ENCODE results near the gene BICRA.
A peak's percentile ranks its signal among the peaks of the same experiment; 100 is the strongest.
"Not testable (repeated sequence)": the region's sequence is repeated elsewhere in the genome, so short reads cannot be mapped to it uniquely, and the experiment has no call there.

Gene BICRA

DNA sequence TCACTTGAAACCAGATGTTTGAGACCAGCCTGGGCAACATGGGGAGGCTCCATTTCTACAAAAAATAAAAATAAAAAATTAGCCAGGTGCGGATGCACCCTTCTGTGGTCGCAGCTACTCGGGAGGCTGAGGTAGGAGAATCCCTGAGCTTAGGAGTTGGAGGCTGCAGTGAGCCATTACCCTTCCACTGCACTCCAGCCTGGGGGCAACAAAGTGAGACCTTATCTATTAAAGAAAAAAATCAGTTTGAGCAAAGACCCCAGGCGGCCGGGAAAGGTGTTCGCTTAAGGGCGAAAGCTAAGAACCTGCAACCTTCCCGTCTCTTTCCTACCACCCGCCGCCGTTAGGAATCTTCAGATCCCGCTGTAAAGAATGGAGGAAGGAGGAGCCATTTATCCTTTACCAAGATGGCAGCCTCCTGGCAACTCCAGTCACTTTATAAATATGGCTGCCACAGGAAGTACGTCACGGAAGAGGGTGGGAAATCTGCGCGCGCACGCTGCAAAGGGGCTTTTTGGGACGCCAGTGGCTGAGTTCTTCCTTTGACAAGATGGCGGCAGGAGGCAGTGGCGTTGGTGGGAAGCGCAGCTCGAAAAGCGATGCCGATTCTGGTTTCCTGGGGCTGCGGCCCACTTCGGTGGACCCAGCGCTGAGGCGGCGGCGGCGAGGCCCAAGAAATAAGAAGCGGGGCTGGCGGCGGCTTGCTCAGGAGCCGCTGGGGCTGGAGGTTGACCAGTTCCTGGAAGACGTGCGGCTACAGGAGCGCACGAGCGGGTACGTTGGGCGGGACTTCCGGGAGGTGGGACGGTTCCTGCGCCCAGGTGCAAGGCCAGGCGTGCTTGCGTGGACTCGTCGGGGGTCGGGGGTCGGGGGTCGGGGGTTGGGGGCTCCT lies 136.3 kb downstream of the BICRA start, which contains the start of gene NOP53:
NOP53 (plus strand) TSS at position 537 of the 892 bp plus-strand sequence; CDS start at position 551, 14 bp downstream.
- DNase-seq, result peak; percentile 96
- TF ChIP-seq, protein P1, sequence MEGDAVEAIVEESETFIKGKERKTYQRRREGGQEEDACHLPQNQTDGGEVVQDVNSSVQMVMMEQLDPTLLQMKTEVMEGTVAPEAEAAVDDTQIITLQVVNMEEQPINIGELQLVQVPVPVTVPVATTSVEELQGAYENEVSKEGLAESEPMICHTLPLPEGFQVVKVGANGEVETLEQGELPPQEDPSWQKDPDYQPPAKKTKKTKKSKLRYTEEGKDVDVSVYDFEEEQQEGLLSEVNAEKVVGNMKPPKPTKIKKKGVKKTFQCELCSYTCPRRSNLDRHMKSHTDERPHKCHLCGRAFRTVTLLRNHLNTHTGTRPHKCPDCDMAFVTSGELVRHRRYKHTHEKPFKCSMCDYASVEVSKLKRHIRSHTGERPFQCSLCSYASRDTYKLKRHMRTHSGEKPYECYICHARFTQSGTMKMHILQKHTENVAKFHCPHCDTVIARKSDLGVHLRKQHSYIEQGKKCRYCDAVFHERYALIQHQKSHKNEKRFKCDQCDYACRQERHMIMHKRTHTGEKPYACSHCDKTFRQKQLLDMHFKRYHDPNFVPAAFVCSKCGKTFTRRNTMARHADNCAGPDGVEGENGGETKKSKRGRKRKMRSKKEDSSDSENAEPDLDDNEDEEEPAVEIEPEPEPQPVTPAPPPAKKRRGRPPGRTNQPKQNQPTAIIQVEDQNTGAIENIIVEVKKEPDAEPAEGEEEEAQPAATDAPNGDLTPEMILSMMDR (IDR thresholded peaks at IDR 0.05; ENCODE audit: low read depth, low read length), result no peak
- H3K27ac ChIP-seq, result peak within 1 kb of the TSS; percentile 97
- peak within 1 kb of the TSS; percentile 82 for H3K4me3 ChIP-seq (ENCODE audit: low read depth, low read length)
- H3K36me3 ChIP-seq, result peaks cover 36% of the 10 kb centered on the region
- no peaks in the 10 kb centered on the region for H3K27me3 ChIP-seq (ENCODE audit: insufficient read depth, low read depth, severe bottlenecking)
- peaks cover 2% of the 10 kb centered on the region for H3K9me3 ChIP-seq (ENCODE audit: severe bottlenecking)

DNA sequence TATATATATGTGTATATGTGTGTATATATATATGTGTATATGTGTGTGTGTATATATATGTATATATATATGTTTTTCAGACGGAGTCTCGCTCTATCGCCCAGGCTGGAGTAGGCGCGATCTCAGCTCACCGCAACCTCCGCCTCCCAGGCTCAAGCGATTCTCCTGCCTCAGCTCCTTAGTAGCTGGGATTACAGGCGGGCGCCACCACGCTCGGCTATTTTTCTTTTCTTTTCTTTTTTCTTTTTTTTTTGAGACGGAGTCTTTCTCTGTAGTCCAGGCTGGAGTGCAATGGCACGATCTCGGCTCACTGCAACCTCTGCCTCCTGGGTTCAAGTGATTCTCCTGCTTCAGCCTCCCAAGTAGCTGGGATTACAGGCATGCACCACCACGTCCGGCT lies 137.2 kb downstream of the BICRA start:
- not testable (repeated sequence) for H3K27me3 ChIP-seq (ENCODE audit: insufficient read depth, low read depth, severe bottlenecking); H3K27ac ChIP-seq; DNase-seq; H3K9me3 ChIP-seq (ENCODE audit: severe bottlenecking)
- peak overlapping the region; percentile 82 for H3K4me3 ChIP-seq (ENCODE audit: low read depth, low read length)
- H3K36me3 ChIP-seq, result peaks cover 45% of the 10 kb centered on the region

DNA sequence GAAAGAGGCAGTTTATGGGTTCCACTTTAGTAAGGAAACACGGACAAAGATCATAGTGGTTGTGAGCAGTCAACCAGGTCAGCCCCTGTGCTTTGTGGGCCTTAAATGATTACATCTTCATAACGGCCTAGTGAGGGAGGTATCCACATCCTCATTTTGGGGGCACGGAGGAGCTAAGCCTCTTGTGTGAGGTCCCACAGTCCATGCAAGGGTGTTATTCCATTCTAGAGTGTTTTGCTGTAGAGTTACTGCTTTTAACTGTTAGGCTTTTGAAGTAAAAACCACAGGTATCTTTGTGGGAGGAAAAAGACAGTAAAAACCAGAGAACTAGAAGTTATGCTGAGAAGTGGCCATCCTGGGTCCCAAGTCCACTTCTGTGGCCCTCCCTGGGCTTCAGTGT lies 140.4 kb downstream of the BICRA start:
- H3K4me3 ChIP-seq (ENCODE audit: low read depth, low read length), result no peak overlapping the region
- DNase-seq, result no peak
- H3K9me3 ChIP-seq (ENCODE audit: severe bottlenecking), result peaks cover 2% of the 10 kb centered on the region
- peaks cover 71% of the 10 kb centered on the region for H3K36me3 ChIP-seq
- H3K27ac ChIP-seq, result no peak overlapping the region
- no peaks in the 10 kb centered on the region for H3K27me3 ChIP-seq (ENCODE audit: insufficient read depth, low read depth, severe bottlenecking)
- TF ChIP-seq, protein P1 (IDR thresholded peaks at IDR 0.05; ENCODE audit: low read depth, low read length), result no peak

DNA sequence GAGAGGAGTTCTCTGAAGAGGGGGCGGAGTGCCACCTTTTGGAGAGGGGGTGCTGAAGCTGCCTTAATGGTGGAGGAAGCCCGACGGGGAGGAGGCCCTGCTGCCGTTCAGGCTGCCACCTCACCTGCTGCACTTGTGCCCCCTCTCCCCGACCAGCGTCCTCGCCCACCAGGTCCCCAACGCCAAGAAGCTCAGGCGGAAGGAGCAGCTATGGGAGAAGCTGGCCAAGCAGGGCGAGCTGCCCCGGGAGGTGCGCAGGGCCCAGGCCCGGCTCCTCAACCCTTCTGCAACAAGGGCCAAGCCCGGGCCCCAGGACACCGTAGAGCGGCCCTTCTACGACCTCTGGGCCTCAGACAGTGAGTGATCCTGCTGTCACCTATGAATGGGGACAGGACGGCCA lies 141.8 kb downstream of the BICRA start:
- Histone ChIP-seq H3K9me3 (ENCODE audit: severe bottlenecking) (no peaks in the 10 kb centered on the region), H3K27me3 (ENCODE audit: insufficient read depth, low read depth, severe bottlenecking) (no peaks in the 10 kb centered on the region), H3K36me3 (peaks cover 82% of the 10 kb centered on the region), H3K27ac (no peak overlapping the region), H3K4me3 (ENCODE audit: low read depth, low read length) (no peak overlapping the region)
- TF ChIP-seq, protein P1 (IDR thresholded peaks at IDR 0.05; ENCODE audit: low read depth, low read length), result no peak
- DNase-seq, result no peak

DNA sequence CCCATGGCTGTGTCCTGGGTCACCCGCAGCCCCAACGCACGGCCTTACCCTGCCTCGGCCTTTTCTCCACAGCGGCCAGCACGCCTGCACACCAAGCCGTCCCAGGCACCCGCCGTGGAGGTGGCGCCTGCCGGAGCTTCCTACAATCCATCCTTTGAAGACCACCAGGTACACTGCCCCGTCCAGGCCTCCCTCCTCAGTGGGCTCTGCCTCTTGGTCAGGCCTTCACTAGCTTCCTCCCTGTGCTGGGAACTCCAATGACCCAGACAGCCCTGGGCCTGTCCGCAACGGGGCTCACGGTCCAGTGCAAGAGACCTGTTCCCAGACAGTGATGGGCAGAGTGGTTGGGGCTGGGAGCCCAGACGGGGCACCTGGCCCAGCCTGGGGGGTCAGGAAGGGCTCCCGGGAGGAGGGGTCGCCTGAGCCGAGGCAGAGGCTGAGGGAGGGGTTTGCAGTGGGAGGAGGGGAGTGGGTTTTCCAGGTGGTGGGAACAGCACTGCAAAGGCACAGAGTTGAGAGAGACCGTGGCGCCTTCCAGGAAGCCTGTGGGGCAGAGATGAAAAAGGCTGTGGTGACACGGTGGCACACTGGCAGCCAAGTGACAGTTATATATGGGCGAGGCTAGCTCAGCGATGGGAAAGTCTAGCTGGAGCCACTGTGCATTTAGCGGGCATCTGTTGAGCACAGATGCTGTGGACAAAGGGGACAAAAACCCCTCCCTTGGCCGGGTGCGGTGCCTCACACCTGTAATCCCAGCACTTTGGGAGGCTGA lies 143.7 kb downstream of the BICRA start:
- Histone ChIP-seq H3K36me3 (peaks cover 88% of the 10 kb centered on the region), H3K27ac (no peak overlapping the region), H3K4me3 (ENCODE audit: low read depth, low read length) (no peak overlapping the region), H3K27me3 (ENCODE audit: insufficient read depth, low read depth, severe bottlenecking) (no peaks in the 10 kb centered on the region), H3K9me3 (ENCODE audit: severe bottlenecking) (no peaks in the 10 kb centered on the region)
- TF ChIP-seq, protein P1 (IDR thresholded peaks at IDR 0.05; ENCODE audit: low read depth, low read length), result no peak
- DNase-seq, result no peak

Data from WERI-Rb-1 (cell line).